Measurements from ENCODE around the gene SLC1A4. TPM values are rescaled to one million over a fixed set of nuclear protein-coding genes. Genes with fewer than 3 reads are reported as not detected.

Gene SLC1A4
- total RNA-seq (ENCODE audit: unreplicated experiment) = 41.4 TPM
- long read RNA-seq, full-length matches to known transcripts = 10 of 18 reads
- long read RNA-seq, partial matches to known transcripts = 2 of 18 reads
- long read RNA-seq, other reads (novel, unspliced or antisense) = 6 of 18 reads

- no peak for TF ChIP-seq CTCF (IDR thresholded peaks at IDR 0.05; ENCODE audit: unreplicated experiment)
- Mint-ChIP-seq H3K4me3 (ENCODE audit: unreplicated experiment) (peak within 1 kb of the TSS; percentile 96), H3K9me3 (ENCODE audit: unreplicated experiment) (no peaks in the 10 kb centered on the region), H3K27me3 (ENCODE audit: unreplicated experiment) (peaks cover 20% of the 10 kb centered on the region), H3K4me1 (ENCODE audit: unreplicated experiment) (peaks cover 37% of the 10 kb centered on the region), H3K36me3 (ENCODE audit: low read depth, unreplicated experiment) (peaks cover 24% of the 10 kb centered on the region), H3K27ac (ENCODE audit: unreplicated experiment) (peak within 1 kb of the TSS; percentile 98)
- DNase-seq (ENCODE audit: low spot score) = peak; percentile 85
These were observed at the start of gene SLC1A4 for GRCh38 chr2:64989126-64989981. Gene SLC1A4 (plus strand): TSS chr2:64989399. CDS start chr2:64989644, 245 bp downstream.

GRCh38 chr2:64941143-64941542 lies 48.1 kb upstream of the SLC1A4 start:
- peaks cover 2% of the 10 kb centered on the region for H3K27me3 Mint-ChIP-seq (ENCODE audit: unreplicated experiment)
- H3K4me1 Mint-ChIP-seq (ENCODE audit: unreplicated experiment) = peaks cover 10% of the 10 kb centered on the region
- TF ChIP-seq CTCF (IDR thresholded peaks at IDR 0.05; ENCODE audit: unreplicated experiment) = no peak
- no peak overlapping the region for H3K27ac Mint-ChIP-seq (ENCODE audit: unreplicated experiment)
- DNase-seq (ENCODE audit: low spot score) = no peak
- no peaks in the 10 kb centered on the region for H3K9me3 Mint-ChIP-seq (ENCODE audit: unreplicated experiment)
- no peaks in the 10 kb centered on the region for H3K36me3 Mint-ChIP-seq (ENCODE audit: low read depth, unreplicated experiment)
- no peak overlapping the region for H3K4me3 Mint-ChIP-seq (ENCODE audit: unreplicated experiment)

GRCh38 chr2:64941801-64942200 lies 47.4 kb upstream of the SLC1A4 start:
- Mint-ChIP-seq H3K4me1 (ENCODE audit: unreplicated experiment) (peaks cover 17% of the 10 kb centered on the region), H3K27me3 (ENCODE audit: unreplicated experiment) (peaks cover 2% of the 10 kb centered on the region), H3K27ac (ENCODE audit: unreplicated experiment) (no peak overlapping the region), H3K4me3 (ENCODE audit: unreplicated experiment) (no peak overlapping the region), H3K36me3 (ENCODE audit: low read depth, unreplicated experiment) (no peaks in the 10 kb centered on the region), H3K9me3 (ENCODE audit: unreplicated experiment) (no peaks in the 10 kb centered on the region)
- DNase-seq (ENCODE audit: low spot score) = no peak
- no peak for TF ChIP-seq CTCF (IDR thresholded peaks at IDR 0.05; ENCODE audit: unreplicated experiment)

GRCh38 chr2:64942693-64943092 lies 46.5 kb upstream of the SLC1A4 start:
- H3K27ac Mint-ChIP-seq (ENCODE audit: unreplicated experiment) = no peak overlapping the region
- H3K27me3 Mint-ChIP-seq (ENCODE audit: unreplicated experiment) = peaks cover 2% of the 10 kb centered on the region
- no peak overlapping the region for H3K4me3 Mint-ChIP-seq (ENCODE audit: unreplicated experiment)
- TF ChIP-seq CTCF (IDR thresholded peaks at IDR 0.05; ENCODE audit: unreplicated experiment) = no peak
- no peaks in the 10 kb centered on the region for H3K9me3 Mint-ChIP-seq (ENCODE audit: unreplicated experiment)
- no peak for DNase-seq (ENCODE audit: low spot score)
- peaks cover 20% of the 10 kb centered on the region for H3K4me1 Mint-ChIP-seq (ENCODE audit: unreplicated experiment)
- H3K36me3 Mint-ChIP-seq (ENCODE audit: low read depth, unreplicated experiment) = no peaks in the 10 kb centered on the region
